Osteocyte (in vitro differentiated cells): ENCODE measurements around the gene SLC27A4. TPM values are rescaled to one million over a fixed set of nuclear protein-coding genes. Genes with fewer than 3 reads are reported as not detected.

ENCODE experiments used
- DNase-seq: peaks from one replicate; pipeline ENCODE4 v3.0.0; 2021; ENCODE audit warnings: mixed read lengths; ENCODE audit not compliant: unreplicated experiment; ENCODE audit errors: extremely low spot score
- H3K27ac Mint-ChIP-seq: one replicate; pipeline ENCODE4 v1.8.0; 2021; ENCODE audit warnings: mild to moderate bottlenecking, mixed read lengths; ENCODE audit not compliant: unreplicated experiment
- H3K27me3 Mint-ChIP-seq: one replicate; pipeline ENCODE4 v1.8.0; 2021; ENCODE audit warnings: mixed read lengths; ENCODE audit not compliant: unreplicated experiment
- H3K36me3 Mint-ChIP-seq: one replicate; pipeline ENCODE4 v1.8.0; 2021; ENCODE audit warnings: mixed read lengths; ENCODE audit not compliant: unreplicated experiment
- H3K4me1 Mint-ChIP-seq: one replicate; pipeline ENCODE4 v1.8.0; 2021; ENCODE audit warnings: mixed read lengths; ENCODE audit not compliant: unreplicated experiment
- H3K4me3 Mint-ChIP-seq: one replicate; pipeline ENCODE4 v1.8.0; 2021; ENCODE audit warnings: mild to moderate bottlenecking, moderate library complexity, mixed read lengths; ENCODE audit not compliant: unreplicated experiment
- H3K9me3 Mint-ChIP-seq: one replicate; pipeline ENCODE4 v1.8.0; 2021; ENCODE audit warnings: mixed read lengths; ENCODE audit not compliant: unreplicated experiment
- total RNA-seq: library from RNA; stranded (reverse); gene quantifications from 2 replicates; pipeline ENCODE4 v1.2.1, GENCODE V29; 2021
- TF ChIP-seq, protein P1 (sequence below): fragments of 200-600 bp; sonication (generic); IDR thresholded peaks from 2 replicates; pipeline ENCODE4 v1.5.0; 2021; ENCODE audit warnings: antibody characterized with exemption, mild to moderate bottlenecking, moderate library complexity

Gene SLC27A4
- total RNA-seq, 1 donor from 2014 or later: 39.4 TPM

DNA sequence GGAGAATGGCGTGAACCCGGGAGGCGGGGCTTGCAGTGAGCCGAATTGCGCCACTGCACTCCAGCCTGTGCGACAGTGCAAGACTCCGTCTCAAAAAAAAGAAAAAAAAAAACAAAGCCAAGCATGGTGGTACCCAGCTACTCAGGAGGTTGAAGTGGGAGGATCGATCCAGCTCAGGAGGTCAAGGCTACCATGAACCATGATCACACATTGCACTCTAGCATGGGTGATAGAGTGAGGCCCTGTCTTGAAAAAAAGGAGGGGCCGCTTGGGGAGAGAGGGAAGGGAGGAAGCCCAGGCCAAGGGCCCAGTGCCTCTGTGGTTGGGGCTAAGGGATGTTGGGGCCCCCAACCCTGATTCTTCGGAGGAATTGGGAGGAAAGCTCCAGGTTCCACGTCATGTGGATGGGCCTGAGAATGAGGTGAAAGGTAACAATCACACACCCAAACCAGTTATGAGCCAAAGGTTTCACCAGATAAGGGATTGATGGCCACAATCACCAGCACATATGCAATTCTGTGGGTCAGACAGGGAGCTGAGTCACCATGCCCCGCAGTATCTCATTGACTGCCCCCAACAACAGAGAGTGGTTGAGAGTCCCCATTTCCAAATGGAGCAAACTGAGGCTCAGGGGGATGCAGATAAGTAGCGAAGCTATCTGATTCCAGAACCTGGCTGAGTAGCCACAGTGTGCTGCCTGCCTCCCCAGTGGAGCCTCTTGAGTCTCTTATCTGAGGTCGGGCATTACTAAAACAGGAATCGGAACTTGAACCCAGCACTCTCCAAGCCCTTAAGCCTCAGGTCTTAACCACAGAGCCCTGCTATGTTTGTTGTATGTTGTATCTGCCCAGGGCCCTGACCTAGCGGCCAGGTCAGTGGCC lies 43.7 kb upstream of the SLC27A4 start:
- TF ChIP-seq, protein P1, sequence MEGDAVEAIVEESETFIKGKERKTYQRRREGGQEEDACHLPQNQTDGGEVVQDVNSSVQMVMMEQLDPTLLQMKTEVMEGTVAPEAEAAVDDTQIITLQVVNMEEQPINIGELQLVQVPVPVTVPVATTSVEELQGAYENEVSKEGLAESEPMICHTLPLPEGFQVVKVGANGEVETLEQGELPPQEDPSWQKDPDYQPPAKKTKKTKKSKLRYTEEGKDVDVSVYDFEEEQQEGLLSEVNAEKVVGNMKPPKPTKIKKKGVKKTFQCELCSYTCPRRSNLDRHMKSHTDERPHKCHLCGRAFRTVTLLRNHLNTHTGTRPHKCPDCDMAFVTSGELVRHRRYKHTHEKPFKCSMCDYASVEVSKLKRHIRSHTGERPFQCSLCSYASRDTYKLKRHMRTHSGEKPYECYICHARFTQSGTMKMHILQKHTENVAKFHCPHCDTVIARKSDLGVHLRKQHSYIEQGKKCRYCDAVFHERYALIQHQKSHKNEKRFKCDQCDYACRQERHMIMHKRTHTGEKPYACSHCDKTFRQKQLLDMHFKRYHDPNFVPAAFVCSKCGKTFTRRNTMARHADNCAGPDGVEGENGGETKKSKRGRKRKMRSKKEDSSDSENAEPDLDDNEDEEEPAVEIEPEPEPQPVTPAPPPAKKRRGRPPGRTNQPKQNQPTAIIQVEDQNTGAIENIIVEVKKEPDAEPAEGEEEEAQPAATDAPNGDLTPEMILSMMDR: no peak
- Mint-ChIP-seq H3K4me3 (no peak overlapping the region), H3K27me3 (no peaks in the 10 kb centered on the region), H3K4me1 (peaks cover 6% of the 10 kb centered on the region), H3K9me3 (no peaks in the 10 kb centered on the region), H3K27ac (no peak overlapping the region), H3K36me3 (no peaks in the 10 kb centered on the region)
- no peak for DNase-seq

DNA sequence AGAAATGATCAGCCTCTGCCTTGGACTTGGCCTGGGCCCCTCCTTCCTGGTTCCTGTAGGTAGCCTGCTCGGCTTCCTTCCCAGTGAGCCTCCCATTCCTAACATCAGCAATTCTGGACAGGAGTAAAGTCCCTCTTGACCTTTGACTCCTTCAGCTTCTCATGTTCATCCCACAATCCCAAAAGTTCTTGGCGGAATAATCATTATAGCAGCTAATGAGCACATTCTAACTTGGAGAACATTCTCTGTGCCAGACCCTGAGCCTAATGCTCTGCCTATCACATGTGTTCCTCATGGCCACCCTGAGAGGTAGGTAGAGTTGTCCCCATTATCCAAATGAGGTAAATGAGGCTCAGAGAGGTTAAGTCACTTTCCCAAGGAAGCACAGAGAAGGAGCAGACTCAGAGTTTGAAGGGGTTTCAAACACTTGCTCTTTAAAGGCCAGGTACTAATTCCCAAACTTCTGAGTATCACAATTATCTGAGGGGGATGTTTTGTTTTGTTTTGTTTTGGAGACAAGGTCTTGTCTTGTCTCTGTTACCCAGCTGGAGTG lies 43.0 kb upstream of the SLC27A4 start:
- no peaks in the 10 kb centered on the region for H3K36me3 Mint-ChIP-seq
- no peaks in the 10 kb centered on the region for H3K27me3 Mint-ChIP-seq
- TF ChIP-seq, protein P1: no peak
- H3K27ac Mint-ChIP-seq: no peak overlapping the region
- DNase-seq: no peak
- H3K4me1 Mint-ChIP-seq: peaks cover 6% of the 10 kb centered on the region
- H3K9me3 Mint-ChIP-seq: no peaks in the 10 kb centered on the region
- no peak overlapping the region for H3K4me3 Mint-ChIP-seq

DNA sequence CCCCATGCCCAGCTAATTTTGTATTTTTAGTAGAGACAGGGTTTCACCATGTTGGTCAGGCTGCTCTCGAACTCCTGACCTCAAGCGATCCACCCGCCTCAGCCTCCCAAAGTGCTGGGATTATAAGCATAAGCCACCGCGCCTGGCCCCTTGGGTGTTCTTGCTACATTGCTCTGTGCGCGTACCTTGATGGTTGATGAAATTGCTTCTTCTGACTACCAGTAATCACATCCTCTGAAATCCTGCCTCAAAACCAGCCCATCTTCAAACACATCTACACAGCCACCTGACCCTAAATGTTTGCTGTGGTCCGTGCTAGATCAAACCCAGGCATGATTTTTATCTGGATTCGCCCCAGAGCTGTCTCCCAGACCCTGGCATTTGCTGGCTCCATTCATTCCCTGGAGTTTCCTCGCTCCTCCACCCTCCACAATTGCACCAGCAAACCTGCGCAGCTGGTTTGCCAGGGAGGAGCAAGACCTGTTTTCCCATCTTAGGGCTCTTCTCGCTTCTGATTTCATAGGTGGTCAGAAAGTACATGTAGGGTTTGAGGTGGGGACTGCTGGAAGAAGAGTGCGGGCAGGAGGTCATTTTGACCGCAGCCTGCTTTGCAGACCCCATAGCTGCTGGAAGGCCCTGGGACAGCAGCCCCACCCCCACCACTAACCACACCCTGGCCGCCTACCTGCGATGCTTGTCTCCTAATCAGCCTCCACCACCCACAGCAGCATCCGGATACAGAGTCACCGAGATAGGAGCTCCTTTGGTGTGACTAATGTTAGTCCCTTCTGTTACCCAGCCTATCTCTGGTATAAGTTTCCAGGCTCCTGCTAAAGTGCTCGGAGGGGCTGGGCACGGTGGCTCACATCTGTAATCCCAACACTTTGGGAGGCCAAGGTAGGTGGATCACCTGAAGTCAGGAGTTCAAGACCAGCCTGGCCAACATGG lies 41.5 kb upstream of the SLC27A4 start:
- Mint-ChIP-seq H3K4me3 (no peak overlapping the region), H3K9me3 (no peaks in the 10 kb centered on the region), H3K27me3 (no peaks in the 10 kb centered on the region), H3K4me1 (peaks cover 6% of the 10 kb centered on the region), H3K27ac (no peak overlapping the region), H3K36me3 (no peaks in the 10 kb centered on the region)
- DNase-seq: no peak
- TF ChIP-seq, protein P1: no peak

DNA sequence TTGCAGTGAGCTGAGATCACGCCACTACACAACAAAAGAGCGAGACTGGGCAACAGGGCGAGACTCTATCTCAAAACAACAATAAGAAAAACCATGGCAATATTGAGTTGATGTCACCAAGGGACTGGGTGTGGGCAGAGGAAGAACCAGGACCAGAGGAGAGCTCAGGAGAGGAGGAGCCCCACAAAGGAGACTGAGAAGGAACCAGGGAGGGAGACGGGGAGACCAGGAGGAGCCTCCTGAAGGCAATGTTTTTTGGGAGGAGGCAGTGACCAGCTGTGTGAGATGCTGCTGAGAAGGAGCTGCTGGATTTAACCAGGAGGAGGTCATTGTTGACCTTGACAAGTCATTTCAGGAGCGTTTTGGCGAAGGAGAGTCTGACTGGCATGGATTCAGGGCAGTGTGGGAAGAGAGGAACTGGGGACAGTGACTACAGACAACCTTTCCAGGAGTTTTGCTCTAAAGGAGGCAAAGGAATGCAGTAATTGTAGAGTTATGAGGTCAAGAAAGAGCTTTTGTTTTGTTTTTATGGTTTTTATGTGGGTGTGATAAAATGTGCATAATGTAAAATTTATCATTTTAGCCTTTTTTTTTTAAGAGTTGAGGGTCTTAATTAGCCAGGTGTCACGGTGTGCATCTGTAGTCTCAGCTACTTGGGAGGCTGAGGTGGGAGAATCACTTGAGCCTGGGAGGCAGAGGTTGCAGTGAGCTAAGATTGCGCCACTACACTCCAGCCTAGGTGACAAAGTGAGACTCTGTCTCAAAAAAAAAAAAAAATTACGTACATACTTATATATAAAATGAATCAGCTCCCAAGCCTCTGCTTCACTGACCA lies 36.0 kb upstream of the SLC27A4 start:
- Mint-ChIP-seq H3K36me3 (peaks cover 6% of the 10 kb centered on the region), H3K4me1 (peaks cover 2% of the 10 kb centered on the region), H3K27ac (no peak overlapping the region), H3K27me3 (no peaks in the 10 kb centered on the region), H3K9me3 (no peaks in the 10 kb centered on the region), H3K4me3 (no peak overlapping the region)
- DNase-seq: no peak
- TF ChIP-seq, protein P1: no peak
